Stimulated activated CD8-positive, alpha-beta memory T cell treated with anti-CD3 and anti-CD28 coated beads, Interleukin-4, amount 100 ng/mL, for 48 hours (primary cell): ENCODE data around the gene FLVCR2.
"Not testable (repeated sequence)": the region's sequence is repeated elsewhere in the genome, so short reads cannot be mapped to it uniquely, and the experiment has no call there.

Experiments
- DNase-seq: peaks from one replicate; pipeline ENCODE4 v3.0.0-alpha.2; 2020

Gene FLVCR2

DNA sequence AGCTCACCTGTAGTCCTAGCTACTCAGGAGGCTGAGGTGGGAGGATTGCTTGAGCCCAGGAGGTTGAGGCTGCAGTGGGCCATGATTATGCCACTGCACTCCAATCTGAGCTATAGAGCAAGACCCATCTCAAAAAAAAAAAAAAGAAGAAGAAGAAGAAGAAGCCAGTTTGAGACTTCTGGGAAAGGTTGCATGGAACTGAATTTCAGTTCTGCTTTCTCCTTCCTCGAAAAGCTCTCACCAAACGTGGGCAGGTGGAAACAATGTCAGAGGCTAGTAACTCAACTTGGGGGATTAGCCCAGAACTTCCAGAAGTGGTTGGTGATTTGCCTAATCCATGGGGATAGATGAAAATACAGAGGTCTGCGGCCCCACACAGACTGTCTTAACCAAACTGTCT is 18.7 kb downstream of the FLVCR2 start:
- DNase-seq: no peak

DNA sequence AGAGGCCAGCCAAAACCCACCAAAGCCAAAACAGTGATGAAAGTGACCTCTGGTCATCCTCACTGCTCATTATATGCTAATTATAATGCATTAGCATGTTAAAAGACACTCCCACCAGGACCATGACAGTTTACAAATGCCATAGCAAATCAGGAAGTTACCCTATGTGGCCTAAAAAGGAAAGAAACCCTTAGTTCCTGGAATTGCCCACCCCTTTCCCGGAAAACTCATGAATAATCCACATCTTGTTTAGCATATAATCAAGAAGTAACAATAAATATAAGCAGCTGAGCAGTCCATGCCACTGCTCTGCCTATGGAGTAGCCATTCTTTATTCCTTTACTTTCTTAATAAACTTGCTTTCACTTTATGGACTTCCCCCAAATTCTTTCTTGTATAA is 21.7 kb downstream of the FLVCR2 start:
- not testable (repeated sequence) for DNase-seq

DNA sequence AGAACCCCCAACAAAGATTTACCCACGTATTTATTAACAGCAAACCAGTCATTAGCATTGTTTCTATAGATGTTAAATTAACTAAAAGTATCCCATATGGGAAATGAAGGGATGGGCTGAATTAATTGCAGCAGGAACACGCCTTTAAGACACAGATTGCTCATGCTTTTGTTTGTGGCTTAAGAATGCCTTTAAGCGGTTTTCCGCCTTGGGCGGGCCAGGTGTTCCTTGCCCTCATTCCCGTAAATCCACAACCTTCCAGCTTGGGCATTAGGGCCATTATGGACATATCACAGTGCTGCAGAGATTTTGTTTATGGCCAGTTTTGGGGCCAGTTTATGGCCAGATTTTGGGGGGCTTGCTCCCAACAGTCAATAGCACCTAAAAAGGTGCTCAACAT is 22.6 kb downstream of the FLVCR2 start:
- not testable (repeated sequence) for DNase-seq

GRCh38 chr14:75602503-75602902 is 24.1 kb downstream of the FLVCR2 start:
- DNase-seq: no peak

DNA sequence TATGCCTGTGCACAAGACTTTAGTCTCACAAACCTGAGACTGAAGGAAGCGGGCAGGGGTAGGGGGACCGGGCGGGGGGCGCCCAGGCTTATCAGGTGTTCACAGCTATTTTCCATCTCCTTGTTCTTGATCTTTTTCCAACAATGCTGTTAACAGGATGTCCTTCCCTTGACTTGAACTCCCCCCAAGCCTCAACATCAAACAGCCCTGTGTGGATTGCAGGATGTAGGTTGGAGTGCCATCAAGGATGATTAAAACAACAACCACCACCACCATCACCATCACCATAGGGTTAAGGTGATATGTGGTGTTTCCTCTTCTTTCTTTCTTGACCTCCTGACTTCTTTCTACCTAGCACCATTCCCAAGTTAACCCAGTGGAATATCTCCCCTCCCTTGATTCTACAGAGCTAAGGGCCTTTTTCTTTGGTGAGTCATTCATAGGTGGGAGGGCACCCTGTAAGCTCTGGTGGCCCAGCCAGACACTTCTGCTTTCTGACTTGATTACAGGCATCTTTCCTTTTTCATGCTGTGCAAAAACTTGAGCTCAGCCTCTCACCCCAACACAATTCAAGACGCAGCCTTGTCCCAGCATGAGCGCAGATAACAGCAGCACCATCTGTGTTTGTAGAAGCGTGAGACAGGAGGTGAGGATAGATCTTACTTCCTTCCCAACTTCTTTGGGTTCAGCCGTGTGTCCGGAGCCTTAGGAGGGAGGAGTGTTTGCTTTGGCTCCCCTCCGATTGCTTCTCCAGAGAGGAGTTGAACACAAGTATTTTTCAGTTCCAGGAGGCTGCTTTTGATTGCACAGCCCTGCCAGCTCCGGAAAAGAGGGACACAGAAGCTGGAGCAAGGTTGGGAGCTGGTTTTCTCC is 26.8 kb downstream of the FLVCR2 start:
- no peak for DNase-seq

GRCh38 chr14:75605916-75606315 is 27.5 kb downstream of the FLVCR2 start:
- DNase-seq: no peak

DNA sequence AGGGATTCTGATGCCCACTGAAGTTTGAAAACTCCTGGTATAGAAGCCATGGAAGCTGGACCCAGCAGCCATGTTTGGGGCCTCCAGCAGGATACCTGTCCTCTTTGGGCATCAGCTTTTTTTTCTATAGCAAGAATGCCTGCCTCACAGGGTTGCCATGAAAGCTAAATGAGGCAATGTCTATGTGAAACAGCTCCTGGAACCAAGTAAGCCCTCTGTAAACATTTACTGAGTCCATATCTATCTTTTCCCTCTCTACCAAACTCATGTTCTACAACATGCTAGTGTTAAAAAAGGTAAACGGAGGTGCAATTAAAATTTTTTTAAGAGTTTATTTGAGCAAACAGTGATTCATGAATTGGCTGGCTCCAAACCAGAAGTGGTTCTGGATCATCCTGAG is 28.6 kb downstream of the FLVCR2 start:
- no peak for DNase-seq

DNA sequence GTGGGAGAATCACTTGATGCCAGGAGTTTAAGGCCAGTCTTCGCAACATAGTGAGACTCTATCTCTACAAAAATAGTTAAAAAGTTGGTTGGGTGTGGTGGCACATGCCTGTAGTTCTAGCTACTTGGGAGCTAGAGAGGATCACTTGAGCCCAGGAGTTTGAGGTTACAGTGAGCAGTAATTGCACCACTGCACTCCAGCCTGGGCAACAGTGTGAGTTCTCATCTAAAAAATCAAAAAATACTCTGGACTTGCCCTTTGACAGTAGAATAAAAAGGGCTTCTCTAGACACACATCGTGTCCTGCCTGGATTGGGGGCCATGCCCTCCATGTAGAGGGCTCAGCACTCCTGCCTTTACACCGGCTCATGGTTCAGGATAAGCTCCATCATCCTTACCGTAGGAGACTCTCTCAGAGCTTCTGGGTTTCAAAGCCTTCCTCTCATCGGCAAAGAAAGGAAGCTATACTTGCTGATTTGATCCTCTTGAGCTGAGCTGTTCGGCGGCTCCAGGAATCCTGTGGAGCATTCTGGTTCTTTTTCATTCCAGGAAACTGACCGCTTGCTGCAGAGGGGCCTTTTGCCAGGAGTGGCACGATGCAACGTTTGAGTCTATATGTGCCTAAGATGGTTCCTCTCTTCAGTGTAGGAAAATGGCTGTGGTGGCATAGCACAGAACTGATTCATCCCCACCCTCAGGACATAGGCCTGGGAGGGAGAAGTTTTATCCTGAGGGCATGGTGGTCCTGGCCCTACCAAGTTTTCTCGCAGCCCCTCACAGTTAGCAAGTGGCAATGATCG is 29.6 kb downstream of the FLVCR2 start:
- DNase-seq: no peak

GRCh38 chr14:75609116-75609515 is 30.7 kb downstream of the FLVCR2 start:
- no peak for DNase-seq

DNA sequence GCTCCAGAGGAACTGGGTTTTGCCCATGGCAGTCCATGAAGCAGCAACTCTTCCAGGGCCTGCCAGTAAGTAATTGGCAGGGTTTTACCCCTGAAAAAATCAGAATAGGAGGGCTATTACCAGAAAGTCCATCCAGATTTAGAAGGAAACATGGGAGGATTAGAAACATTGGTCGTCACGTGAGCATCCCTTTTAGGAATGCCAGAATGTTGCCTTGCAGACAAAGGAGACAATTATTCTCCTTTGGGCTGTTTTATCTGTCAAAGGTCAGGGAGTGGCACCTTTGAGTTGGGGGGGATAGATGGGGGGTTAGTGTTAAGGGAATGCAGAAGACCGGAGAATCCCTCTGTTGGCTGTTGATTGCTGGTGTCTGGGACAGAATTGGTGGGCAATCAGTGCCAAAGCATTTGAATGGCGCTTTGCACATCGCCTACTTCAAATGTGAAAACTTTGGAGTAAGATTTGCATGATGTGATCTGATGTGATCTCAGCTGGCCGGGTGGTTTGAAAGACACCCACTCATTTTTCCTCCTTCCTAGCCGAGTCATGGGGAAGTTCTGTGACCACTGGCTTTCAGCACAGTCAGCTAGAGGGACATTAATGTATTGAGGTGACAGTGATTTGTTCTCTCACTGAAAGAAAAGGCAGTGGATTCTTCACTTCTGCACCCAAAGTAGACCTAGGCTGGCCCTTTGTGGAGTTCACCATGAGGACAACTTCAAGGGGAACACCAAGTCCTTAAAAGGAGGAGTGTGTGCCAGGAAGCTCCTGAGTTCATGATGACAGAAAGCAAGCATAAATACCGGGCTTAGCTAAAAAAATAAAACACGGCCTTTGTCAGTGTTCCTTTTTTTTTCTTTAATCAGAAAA is 31.4 kb downstream of the FLVCR2 start:
- DNase-seq: no peak

GRCh38 chr14:75610834-75611233 is 32.4 kb downstream of the FLVCR2 start:
- DNase-seq: no peak

DNA sequence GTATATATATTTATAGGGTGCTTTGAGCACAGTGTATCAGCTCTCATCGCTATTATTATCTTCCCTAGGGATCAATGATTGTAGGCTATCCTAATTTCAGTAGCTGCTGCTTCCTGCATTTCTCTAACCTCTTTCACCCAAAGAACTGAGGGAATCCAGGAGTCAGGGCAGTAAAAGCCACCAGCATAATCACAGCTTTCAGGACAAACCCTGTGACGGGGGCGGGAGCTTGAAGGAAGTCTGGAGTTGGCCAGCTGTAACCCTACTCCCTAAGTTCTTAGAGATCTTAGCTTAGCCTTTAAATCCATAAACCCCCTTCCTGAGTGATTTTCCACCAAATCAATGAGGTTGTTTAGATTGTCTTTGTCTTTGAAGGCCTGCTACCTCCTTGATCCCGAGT is 33.7 kb downstream of the FLVCR2 start:
- DNase-seq: no peak

- DNase-seq: no peak
Observed at GRCh38 chr14:75614179-75614578, 35.8 kb downstream of the FLVCR2 start.

DNA sequence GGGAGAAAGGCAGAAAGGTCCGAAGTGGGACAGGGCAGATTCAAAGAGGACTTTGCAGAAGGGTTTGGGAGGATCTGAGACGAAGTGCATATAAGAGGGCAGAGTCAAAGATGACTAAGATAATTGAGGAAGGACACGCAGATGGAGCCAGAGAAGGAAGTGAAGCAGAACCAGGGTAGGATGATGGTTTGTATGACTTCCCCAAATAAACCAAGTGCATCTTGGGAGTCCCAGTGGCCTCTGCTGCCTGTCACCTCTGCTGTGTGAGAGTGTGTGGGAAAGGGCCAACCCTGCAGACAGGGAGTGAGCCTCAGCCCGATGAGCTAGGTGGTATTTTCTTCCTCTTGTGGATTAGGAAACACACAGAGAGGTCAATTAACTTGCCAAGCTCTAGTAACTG is 36.8 kb downstream of the FLVCR2 start:
- DNase-seq: no peak

DNA sequence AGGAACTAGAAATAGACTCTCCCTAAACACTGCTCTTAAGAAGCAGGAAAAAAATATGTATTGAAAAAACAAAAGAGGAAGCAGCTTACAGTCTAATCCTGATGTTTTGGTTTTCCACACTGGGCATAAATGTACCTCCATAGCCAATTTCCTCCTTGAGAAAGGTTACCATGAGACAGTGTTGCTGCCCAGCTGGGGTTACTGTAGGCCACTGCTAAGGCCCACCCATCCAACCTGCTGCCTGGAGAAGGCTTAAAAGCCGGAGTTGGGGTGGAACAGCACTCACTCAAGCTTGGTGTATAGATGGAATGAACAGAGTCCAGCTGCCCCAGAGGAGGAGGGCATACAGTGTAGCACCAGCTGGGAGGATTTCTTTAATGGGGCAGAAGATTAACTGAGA is 41.1 kb downstream of the FLVCR2 start:
- DNase-seq: no peak

DNA sequence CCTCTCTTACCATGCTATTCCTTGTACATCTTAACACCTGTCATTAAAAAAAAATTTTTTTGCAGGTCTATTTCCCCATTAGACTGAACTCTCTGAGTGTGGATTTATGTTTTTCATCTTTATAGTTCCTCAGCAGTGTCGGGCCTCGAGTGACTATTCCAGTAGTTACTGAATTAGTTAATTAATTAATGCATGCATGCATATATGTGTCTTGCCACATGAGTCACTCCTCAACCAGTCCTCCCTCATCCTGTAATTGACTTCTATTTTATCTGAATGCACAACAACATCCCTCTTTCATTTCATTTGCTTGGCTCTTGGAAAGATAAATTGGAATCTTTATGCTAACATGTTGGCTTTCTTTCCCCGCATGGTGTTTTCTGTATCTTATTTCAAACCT is 46.6 kb downstream of the FLVCR2 start:
- DNase-seq: no peak

DNA sequence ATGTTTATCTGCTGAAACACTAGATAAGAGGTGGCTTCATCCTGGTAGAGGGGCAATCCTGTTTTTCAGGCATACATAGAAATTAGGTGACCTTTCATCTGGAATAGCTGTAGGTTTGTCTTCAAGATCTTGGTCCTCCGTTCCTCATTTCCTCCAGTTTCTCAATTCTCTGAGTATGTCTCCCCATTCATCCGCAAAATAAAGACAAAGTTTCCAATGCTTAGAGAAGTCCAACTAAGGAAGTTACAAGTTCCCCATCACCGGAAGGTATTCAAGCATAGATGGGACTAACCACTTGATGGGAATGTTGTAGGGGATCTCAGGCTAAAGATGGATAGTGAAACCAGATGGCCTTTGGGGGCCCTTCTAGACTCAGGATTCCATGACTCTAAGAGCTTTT is 48.0 kb downstream of the FLVCR2 start:
- no peak for DNase-seq

- DNase-seq: no peak
Observed at GRCh38 chr14:75626863-75627262, 48.4 kb downstream of the FLVCR2 start.

GRCh38 chr14:75627406-75627805 is 49.0 kb downstream of the FLVCR2 start:
- no peak for DNase-seq

GRCh38 chr14:75628816-75629215 is 50.4 kb downstream of the FLVCR2 start:
- DNase-seq: no peak

GRCh38 chr14:75630695-75631452 is 52.5 kb downstream of the FLVCR2 start:
- DNase-seq: no peak

DNA sequence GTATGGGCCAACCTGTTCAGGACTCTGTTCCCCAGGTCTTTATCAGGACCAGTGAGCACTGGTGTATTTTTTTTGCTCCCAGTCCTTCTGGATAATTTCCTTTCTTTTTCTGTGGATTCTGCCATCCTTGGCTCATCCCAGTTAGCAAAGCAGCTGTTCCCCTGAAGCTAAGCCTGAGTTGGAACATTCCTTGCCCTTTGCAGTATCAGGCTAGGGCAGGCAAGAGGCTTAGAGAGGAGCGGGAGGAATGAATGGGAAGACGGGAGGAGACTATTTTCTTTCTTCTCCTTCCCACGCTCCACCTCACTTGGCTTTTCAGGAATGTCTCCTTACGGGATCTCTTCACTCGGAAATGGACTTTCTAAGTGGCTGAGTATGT is 53.0 kb downstream of the FLVCR2 start:
- no peak for DNase-seq

DNA sequence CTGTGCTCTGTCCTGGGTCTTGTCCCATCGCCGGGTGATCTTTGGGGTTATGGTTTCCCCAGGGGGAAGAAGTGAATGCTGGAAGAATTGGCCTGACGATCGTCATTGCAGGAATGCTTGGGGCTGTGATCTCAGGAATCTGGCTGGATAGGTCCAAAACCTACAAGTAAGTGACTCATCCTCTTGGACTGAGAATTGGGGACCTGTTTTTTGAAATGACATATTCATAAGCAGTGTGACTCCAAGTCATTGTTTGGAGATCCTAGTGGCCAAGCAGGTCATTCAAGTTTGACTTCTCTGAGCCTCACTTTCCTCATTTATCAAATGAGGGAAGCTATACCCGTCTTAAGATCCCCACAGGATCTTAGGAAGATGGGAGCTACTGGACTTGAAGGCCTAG is 56.4 kb downstream of the FLVCR2 start:
- no peak for DNase-seq
